HCT116 (cell line): ENCODE data around the gene MTG1. TPM values are rescaled to one million over a fixed set of nuclear protein-coding genes. Genes with fewer than 3 reads are reported as not detected.

Experiments used
- ATAC-seq: fragments of 200-7000 bp; cut with Tn5 transposase; 2 replicates; pipeline ENCODE4 v1.9.1; 2020; ENCODE audit warnings: mild to moderate bottlenecking, moderate library complexity
- BruUV-seq: library from RNA; stranded (reverse); fragments of 400-500 nt; replicated peaks from 2 replicates; lab custom pipeline; 2021; lab: Mats Ljungman, UMichigan
- CTCF ChIA-PET: fragments of 300-600 bp; sonication (Branson Sonifier 250); formaldehyde crosslinking; loops from one replicate; lab custom pipeline; 2021; ENCODE audit warnings: antibody characterized with exemption; lab: Charles Lee
- POLR2A ChIA-PET: fragments of 300-600, 350-600 bp; sonication (Branson Sonifier 250); formaldehyde crosslinking; loops from one replicate; lab custom pipeline; 2021; ENCODE audit warnings: antibody characterized with exemption; lab: Charles Lee
- RAD21 ChIA-PET, 2 experiments: fragments of 300-600 bp; sonication (Branson Sonifier 250); formaldehyde crosslinking; loops; one replicate each; lab custom pipeline; 2023; ENCODE audit warnings: low total read pairs in 2 of 2; ENCODE audit not compliant: uncharacterized antibody in 2 of 2, unreplicated experiment in 2 of 2, low non-redundant PET in 1 of 2; lab: Charles Lee
- DNase-seq: peaks from one replicate; pipeline ENCODE4 v3.0.0-alpha.2; 2010; ENCODE audit warnings: low read depth, low spot score
- H2AFZ ChIP-seq: fragments of 200-600 bp; shearing (Covaris generic), sonication (generic); 2 replicates; pipeline ENCODE4 v1.6.1; 2017; ENCODE audit warnings: low read depth, mixed run types, mixed read lengths, antibody characterized with exemption, low read length; ENCODE audit not compliant: poor library complexity, severe bottlenecking
- H3K27ac ChIP-seq: 2 replicates; pipeline ENCODE4 v1.5.1; 2012; ENCODE audit warnings: low read depth, low read length
- H3K27me3 ChIP-seq: fragments of 200-600 bp; sonication (generic); 2 replicates; pipeline ENCODE4 v1.6.1; 2016; ENCODE audit warnings: mixed run types, low read length, mixed read lengths; ENCODE audit not compliant: insufficient read depth
- H3K36me3 ChIP-seq, 2 experiments: fragments of 200-500 bp in 1 of 2; fragments of 200-600 bp in 1 of 2; sonication (Bioruptor generic) in 1 of 2; sonication (generic) in 1 of 2; 2 replicates each; pipeline versions ENCODE4 v1.5.1 to v1.6.1; 2014 to 2016; ENCODE audit warnings: low read length in 2 of 2, inconsistent platforms in 1 of 2, mixed read lengths in 1 of 2, mixed run types in 1 of 2; ENCODE audit not compliant: insufficient read depth in 2 of 2, control insufficient read depth in 1 of 2
- H3K4me1 ChIP-seq, 2 experiments: fragments of 200-600 bp in 1 of 2; sonication (generic) in 1 of 2; 2 replicates each; pipeline versions ENCODE4 v1.5.1 to v1.6.1; 2012 to 2017; ENCODE audit warnings: low read length in 2 of 2, inconsistent platforms in 1 of 2, mild to moderate bottlenecking in 1 of 2, mixed read lengths in 1 of 2, mixed run types in 1 of 2, moderate library complexity in 1 of 2; ENCODE audit not compliant: insufficient read depth in 2 of 2, control insufficient read depth in 1 of 2
- H3K4me2 ChIP-seq: fragments of 200-600 bp; sonication (generic); 2 replicates; pipeline ENCODE4 v1.6.1; 2017; ENCODE audit warnings: mixed run types, low read length, mixed read lengths
- H3K4me3 ChIP-seq, 2 experiments: fragments of 200-600 bp in 1 of 2; sonication (generic) in 1 of 2; replicated peaks in 1 of 2; 2 replicates each; pipeline ENCODE4 v1.5.1; 2011 to 2016; ENCODE audit warnings: low read length in 2 of 2, control low read depth in 1 of 2, low read depth in 1 of 2, mild to moderate bottlenecking in 1 of 2, mixed read lengths in 1 of 2, mixed run types in 1 of 2
- H3K79me2 ChIP-seq: fragments of 200-600 bp; sonication (generic); 2 replicates; pipeline ENCODE4 v1.6.1; 2017; ENCODE audit warnings: mild to moderate bottlenecking, mixed run types, low read length, moderate library complexity, mixed read lengths; ENCODE audit not compliant: insufficient read depth
- H3K9ac ChIP-seq: fragments of 200-600 bp; sonication (generic); 2 replicates; pipeline ENCODE4 v1.6.1; 2016; ENCODE audit warnings: low read length, mixed read lengths
- H3K9me2 ChIP-seq: fragments of 200-600 bp; sonication (generic), shearing (Covaris generic); 2 replicates; pipeline ENCODE4 v1.6.1; 2017; ENCODE audit warnings: mixed run types, mild to moderate bottlenecking, moderate library complexity; ENCODE audit not compliant: insufficient read depth
- H3K9me3 ChIP-seq, 2 experiments: fragments of 200-500 bp in 1 of 2; fragments of 200-600 bp in 1 of 2; sonication (Bioruptor generic) in 1 of 2; sonication (generic) in 1 of 2; 2 replicates each; pipeline ENCODE4 v1.6.1; 2014 to 2017; ENCODE audit warnings: low read length in 2 of 2, mixed read lengths in 2 of 2, inconsistent platforms in 1 of 2, low read depth in 1 of 2, mild to moderate bottlenecking in 1 of 2, mixed run types in 1 of 2, moderate library complexity in 1 of 2; ENCODE audit not compliant: control insufficient read depth in 1 of 2, insufficient read depth in 1 of 2
- H4K20me1 ChIP-seq: fragments of 200-600 bp; sonication (generic), shearing (Covaris generic); 2 replicates; pipeline ENCODE4 v1.6.1; 2017; ENCODE audit warnings: mixed run types, mild to moderate bottlenecking, moderate library complexity; ENCODE audit not compliant: insufficient read depth
- CBX3 ChIP-seq: IDR thresholded peaks from 2 replicates; pipeline ENCODE4 v1.6.1; 2012; ENCODE audit warnings: low read depth
- CEBPB ChIP-seq: IDR thresholded peaks from 2 replicates; pipeline ENCODE4 v1.6.1; 2012; ENCODE audit warnings: low read depth
- ELF1 ChIP-seq: IDR thresholded peaks from 2 replicates; pipeline ENCODE4 v1.6.1; 2012; ENCODE audit warnings: low read depth, borderline replicate concordance
- EZH2phosphoT487 ChIP-seq: fragments of 200-600 bp; IDR thresholded peaks from 2 replicates; pipeline ENCODE4 v1.6.1; 2018; ENCODE audit warnings: antibody characterized with exemption, borderline replicate concordance
- POLR2A ChIP-seq: IDR thresholded peaks from 2 replicates; pipeline ENCODE4 v1.7.0; 2011; ENCODE audit warnings: borderline replicate concordance; ENCODE audit not compliant: insufficient read depth, insufficient read length; ENCODE audit errors: extremely low read depth
- POLR2AphosphoS5 ChIP-seq: IDR thresholded peaks from 2 replicates; pipeline ENCODE4 v1.6.1; 2011; ENCODE audit warnings: mild to moderate bottlenecking, low read depth, low read length, moderate library complexity
- RAD21 ChIP-seq: IDR thresholded peaks from 2 replicates; pipeline ENCODE4 v1.6.1; 2012; ENCODE audit warnings: low read depth, mild to moderate bottlenecking
- YY1 ChIP-seq: IDR thresholded peaks from 2 replicates; pipeline ENCODE4 v1.6.1; 2011; ENCODE audit warnings: low read length, low read depth, moderate library complexity, mild to moderate bottlenecking; ENCODE audit not compliant: insufficient replicate concordance; ENCODE audit errors: extremely low read depth
- intact Hi-C: fragments of 100-400 bp; cut with micrococcal nuclease; formaldehyde crosslinking; loops from 2 replicates; pipeline ENCODE4 v1.10.0; 2022
- total RNA-seq: library from RNA; stranded (reverse); gene quantifications from one replicate; pipeline ENCODE4 v1.2.1, GENCODE V29; 2021; ENCODE audit not compliant: unreplicated experiment
- TF ChIP-seq, protein P1 (sequence below): IDR thresholded peaks from 2 replicates; pipeline ENCODE4 v1.6.1; 2012
- TF ChIP-seq, protein P2 (sequence below): IDR thresholded peaks from 2 replicates; pipeline ENCODE4 v1.6.1; 2012

The MTG1 gene
- total RNA-seq, 1 experiment from 2014 or later: 23.1 TPM

DNA sequence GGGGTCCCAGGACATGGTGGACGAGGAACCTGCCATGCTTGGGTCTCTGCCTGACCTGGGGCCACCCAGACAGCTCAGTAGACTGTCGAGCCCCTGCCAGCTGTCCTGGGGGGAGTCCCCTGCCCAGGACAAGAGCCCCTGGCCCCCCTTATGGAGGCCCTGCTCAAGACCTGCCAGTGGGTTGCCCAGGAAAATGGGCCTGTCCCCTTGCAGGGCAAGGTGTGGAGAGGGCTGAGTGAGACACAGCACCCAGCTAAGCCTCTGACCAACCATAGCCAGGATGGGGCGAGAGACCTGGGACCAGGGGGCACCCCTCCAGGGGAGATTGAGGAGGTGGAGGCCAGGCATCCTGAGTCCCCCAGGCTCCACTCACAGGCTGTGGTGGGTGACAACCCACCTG, 38.0 kb upstream of the MTG1 start:
- no peak overlapping the region for H2AFZ ChIP-seq
- intact Hi-C loops: no loop called here
- no peaks in the 10 kb centered on the region for H3K9me3 ChIP-seq
- H3K9me2 ChIP-seq: no peaks in the 10 kb centered on the region
- no peak overlapping the region; the same call in 1 of the 2 replicates for H3K27ac ChIP-seq
- no peaks in the 10 kb centered on the region for H3K27me3 ChIP-seq
- H3K79me2 ChIP-seq: peaks cover 6% of the 10 kb centered on the region; the same call in 1 of the 2 replicates
- no peaks in the 10 kb centered on the region for H3K36me3 ChIP-seq
- ATAC-seq: no peak
- ChIA-PET RAD21 (no interaction called here), POLR2A (no interaction called here)
- no TSS peak for BruUV-seq
- no peak overlapping the region for H3K9ac ChIP-seq
- H4K20me1 ChIP-seq: no peaks in the 10 kb centered on the region
- no peak for DNase-seq
- peaks cover 3 to 5% of the 10 kb centered on the region in 2 experiments; a peak in 2 of 4 replicates for H3K4me1 ChIP-seq
- H3K4me2 ChIP-seq: peak overlapping the region; percentile 77
- TF ChIP-seq CEBPB (no peak), POLR2A (no peak), CBX3 (no peak)
- TF ChIP-seq, protein P1, sequence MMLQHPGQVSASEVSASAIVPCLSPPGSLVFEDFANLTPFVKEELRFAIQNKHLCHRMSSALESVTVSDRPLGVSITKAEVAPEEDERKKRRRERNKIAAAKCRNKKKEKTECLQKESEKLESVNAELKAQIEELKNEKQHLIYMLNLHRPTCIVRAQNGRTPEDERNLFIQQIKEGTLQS: no peak
- TF ChIP-seq, all 23 proteins: peak for 0
- no peak overlapping the region for H3K4me3 ChIP-seq
- CTCF ChIA-PET: no interaction called here

DNA sequence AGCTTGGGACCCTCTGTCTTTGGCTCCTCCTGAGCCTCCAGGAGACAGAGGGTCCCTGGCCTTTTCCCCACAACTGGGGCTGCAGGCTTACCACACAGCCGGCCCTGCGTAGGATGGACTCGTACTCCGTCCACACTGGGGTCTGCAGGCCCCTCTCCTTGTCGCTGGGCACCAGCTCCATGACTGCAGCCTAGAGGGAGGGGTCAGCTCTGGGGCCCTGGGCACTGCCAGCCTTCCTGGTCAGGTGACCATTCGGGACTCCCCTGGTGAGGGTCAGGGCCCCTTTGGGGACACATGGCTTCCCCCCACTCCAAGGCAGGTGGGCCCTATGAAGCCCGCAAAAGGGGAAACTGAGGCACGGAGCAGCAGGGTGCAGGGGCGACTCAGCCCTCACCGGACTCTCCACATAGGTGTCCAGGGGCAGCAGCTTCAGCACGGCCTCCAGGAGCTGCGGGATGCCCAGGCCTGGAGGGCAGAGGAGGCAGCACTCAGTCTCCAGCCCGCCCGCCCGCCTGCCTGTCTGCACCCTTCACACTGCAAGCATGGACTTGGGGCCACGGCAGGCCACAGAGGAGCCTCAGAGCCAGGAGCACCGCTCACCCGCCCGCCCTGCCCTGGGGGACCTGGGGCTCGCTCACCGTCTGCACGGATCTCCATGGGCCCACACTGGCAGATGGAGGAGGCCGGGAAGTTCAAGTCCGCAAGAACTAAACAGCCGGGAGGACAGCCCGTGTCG, 37.2 kb upstream of the MTG1 start:
- TF ChIP-seq POLR2AphosphoS5 (no peak), EZH2phosphoT487 (no peak), YY1 (no peak), ELF1 (no peak), RAD21 (no peak)
- TF ChIP-seq, protein P2, sequence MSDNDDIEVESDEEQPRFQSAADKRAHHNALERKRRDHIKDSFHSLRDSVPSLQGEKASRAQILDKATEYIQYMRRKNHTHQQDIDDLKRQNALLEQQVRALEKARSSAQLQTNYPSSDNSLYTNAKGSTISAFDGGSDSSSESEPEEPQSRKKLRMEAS: no peak
- Histone ChIP-seq H3K9me2 (no peaks in the 10 kb centered on the region), H2AFZ (no peak overlapping the region), H3K27me3 (no peaks in the 10 kb centered on the region), H4K20me1 (no peaks in the 10 kb centered on the region), H3K9me3 (no peaks in the 10 kb centered on the region), H3K4me2 (peak overlapping the region; percentile 77), H3K79me2 (peaks cover 6% of the 10 kb centered on the region; the same call in 1 of the 2 replicates), H3K9ac (peak overlapping the region; percentile 68), H3K27ac (peak overlapping the region; percentile 71), H3K36me3 (no peaks in the 10 kb centered on the region), H3K4me1 (peaks cover 3 to 5% of the 10 kb centered on the region in 2 experiments; a peak in 2 of 4 replicates), H3K4me3 (peak overlapping the region; percentile 57 to 66)
- intact Hi-C loops: no loop called here
- ChIA-PET CTCF (interaction anchor here (1.2 kb wide), 1 partner anchor 27 kb away, joined by 3 read pairs; no protein-coding TSS in a partner anchor), POLR2A (no interaction called here), RAD21 (no interaction called here)
- no peak for DNase-seq
- TSS peak; percentile 28 for BruUV-seq
- peak; percentile 3; the same call in 1 of the 2 replicates for ATAC-seq
